Left forelimb (tissue), 1 donor: ENCODE data around the gene TECR.
"Not testable (repeated sequence)": the region's sequence is repeated elsewhere in the genome, so short reads cannot be mapped to it uniquely, and the experiment has no call there.

ENCODE experiments used
- DNase-seq: peaks from one replicate; pipeline ENCODE4 v3.0.0-alpha.2; 2018; ENCODE audit warnings: low spot score

TECR gene

DNA sequence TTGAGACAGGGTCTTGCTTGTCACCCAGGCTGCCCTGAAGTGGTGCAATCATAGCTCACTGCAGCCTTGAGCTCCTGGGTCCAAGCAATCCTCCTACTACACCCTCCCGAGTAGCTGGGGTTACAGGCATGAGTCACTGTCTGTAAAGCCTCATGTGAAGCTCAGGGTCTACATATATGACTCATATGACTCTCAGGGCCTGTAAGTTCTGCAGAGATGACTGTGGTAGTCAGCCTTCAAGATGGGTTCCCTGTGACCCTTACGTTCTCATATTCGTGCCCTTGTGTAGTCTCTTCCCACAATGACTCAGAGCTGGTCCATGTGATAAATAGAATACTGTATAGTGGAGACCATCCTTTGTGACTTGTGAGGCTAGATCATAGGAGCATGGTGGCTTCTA is 55.8 kb downstream of the TECR start:
- DNase-seq, result not testable (repeated sequence)

DNA sequence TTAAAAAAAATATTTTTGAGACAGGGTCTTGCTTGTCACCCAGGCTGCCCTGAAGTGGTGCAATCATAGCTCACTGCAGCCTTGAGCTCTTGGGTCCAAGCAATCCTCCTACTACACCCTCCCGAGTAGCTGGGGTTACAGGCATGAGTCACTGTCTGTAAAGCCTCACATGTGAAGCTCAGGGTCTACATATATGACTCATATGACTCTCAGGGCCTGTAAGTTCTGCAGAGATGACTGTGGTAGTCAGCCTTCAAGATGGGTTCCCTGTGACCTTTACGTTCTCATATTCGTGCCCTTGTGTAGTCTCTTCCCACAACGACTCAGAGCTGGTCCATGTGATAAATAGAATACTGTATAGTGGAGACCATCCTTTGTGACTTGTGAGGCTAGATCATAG is 60.0 kb downstream of the TECR start:
- DNase-seq, result not testable (repeated sequence)

DNA sequence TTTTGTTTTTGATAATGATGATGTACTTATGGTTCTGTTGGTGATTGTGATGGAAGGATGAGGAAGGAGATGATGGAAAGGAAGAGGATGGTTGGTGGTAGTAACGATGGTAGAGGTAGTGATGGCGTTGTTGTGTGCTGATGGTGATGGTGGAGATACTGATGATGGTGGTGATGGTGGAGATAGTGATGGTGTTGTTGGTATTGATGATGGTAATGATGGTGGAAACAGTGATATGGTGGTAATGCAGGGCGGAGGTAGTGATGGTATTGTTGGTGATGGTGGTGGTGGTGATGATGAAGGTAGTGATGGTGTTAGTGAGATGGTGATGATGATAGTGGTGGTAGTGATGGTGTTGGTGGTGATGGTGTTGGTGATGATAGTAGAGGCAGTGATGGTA is 66.2 kb downstream of the TECR start:
- DNase-seq, result no peak

DNA sequence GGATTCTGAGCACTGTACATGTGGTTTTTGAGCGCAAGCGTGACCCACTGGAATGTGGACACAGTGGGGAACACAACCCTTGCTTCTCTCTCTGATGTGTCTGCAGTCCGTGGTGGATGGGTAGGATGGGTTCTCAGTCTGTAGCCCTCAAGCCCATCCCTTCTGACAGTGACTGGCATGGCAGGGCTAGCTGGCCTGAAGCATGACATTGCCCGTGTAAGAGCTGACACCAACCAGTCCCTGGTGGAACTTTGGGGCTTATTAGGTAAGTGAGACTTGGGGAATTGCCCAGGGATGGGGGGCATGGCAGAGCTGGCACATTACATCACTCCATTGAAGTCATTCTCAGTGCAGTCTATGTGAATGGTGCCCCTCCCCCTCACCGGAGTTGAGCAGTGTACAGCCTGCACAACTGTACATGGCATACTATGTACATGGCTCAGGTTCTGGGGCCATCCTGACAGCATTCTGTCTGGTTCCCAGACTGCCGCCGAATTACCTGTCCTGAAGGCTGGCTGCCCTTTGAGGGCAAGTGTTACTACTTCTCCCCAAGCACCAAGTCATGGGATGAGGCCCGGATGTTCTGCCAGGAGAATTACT is 70.3 kb downstream of the TECR start:
- no peak for DNase-seq

DNA sequence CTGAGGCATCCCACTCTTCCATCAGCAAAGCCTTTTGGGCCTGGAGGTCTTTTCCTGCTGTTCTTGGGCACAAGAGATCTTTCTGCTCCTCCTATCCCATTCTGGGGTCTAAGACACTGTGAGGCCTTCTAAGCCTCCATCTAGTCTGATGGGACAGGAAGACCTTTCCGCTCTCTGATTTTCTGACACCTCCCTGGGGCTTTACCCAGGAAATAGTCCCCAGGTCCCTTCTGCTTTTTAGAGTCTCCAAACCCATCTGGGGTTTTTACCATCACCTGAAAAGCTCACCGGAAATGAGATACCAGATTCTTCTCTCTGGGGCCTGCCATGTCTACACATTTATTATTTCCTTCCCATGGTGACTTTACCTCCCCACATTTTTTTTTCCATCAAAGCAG is 74.6 kb downstream of the TECR start:
- DNase-seq, result no peak

DNA sequence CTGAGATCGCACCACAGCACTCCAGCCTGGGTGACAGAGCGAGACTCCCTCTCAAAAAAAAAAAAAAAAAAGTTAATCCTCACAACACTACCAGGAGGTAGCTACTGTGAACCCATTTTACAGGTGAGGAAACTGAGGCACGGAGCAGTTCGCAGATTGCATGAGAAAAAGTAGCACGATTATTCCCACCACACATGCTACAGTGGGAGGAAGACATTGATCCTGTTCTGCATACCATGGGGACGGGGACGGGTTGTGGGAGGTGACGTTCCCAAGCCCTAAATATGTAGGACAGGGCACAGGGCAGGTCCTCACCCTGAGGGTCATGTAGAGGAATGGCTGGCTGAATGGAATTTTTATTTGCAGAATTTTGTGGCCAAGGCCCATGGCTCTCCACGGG is 77.2 kb downstream of the TECR start:
- DNase-seq, result no peak

DNA sequence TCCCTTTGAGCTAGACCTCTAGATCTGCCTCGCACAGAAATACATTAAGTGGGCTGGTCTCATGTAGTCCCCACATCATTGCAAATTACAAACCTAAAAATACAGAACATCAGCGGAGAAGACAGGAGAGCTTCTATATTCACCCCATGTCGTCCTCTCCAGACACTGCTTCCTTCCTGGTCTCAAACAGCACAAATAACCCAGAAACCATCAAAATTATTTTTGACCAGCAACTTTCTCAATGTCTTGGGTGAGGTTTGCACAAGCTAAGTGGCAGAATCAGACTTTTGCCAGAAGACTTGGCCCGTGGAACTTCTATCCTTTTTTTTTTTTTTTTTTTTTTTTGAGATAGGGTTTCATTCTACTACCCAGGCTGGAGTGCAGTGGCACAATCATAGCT is 81.7 kb downstream of the TECR start:
- no peak for DNase-seq

DNA sequence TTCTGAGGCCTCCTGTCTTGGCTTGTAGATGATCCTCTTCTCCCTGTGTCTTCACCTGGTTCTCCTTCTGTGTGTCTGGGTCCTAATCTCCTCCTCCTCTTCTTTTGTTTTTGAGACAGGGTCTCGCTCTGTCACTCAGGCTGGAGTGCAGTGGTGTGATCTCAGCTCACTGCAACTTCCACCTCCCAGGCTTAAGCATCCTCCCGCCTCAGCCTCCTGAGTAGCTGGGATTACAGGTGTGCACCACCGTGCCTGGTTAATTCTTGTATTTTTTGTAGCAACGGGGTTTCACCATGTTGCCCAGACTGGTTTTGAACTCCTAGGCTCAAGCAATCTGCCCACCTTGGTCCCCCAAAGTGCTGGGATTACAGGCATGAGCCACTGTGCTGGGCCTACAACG is 82.8 kb downstream of the TECR start:
- DNase-seq, result not testable (repeated sequence)

DNA sequence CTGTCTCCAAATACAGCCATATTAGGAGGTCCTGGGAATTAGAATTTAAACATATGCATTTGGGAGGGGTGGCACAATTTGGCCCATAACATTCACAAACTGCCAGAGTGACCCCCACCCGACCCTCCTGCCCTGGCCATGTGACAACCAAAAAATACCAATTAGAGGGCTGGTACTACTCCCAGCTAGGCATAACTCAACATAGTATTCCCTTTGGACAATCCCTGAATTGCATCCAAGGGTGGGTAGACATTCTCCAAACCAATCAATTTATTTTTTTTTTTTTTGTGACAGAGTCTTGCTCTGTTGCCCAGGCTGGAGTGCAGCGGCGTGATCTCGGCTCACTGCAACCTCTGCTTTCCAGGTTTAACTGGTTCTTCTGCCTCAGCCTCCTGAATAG is 83.3 kb downstream of the TECR start:
- DNase-seq, result no peak

DNA sequence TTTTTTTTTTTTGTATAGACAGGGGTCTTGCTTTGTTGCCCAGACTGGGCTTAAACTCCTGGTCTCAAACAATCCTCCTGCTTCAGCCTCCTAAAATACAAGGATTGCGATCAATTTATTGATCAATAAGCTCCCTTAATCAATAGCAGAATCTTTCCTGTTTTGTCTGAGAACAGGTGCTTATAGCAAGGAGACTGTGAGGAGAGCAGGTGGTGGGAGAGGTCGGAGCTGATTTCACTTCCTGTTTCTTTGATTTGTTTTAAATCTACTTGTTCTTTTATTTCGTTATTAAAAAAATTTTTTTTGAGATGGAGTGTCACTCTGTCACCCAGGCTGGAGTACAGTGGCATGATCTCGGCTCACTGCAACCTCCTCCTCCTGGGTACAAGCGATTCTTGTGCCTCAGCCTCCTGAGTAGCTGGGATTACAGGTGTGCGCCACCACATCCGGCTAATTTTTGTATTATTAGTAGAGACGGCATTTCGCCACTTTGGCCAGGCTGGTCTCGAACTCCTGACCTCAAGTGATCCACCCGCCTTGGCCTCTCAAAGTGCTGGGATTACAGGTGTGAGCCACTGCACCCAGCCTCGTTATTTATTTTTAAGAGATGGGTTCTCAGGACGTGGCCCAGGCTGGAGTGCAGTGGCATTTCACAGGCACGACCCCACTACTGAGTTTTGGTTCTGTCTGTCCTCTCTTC is 84.2 kb downstream of the TECR start:
- DNase-seq, result not testable (repeated sequence)

DNA sequence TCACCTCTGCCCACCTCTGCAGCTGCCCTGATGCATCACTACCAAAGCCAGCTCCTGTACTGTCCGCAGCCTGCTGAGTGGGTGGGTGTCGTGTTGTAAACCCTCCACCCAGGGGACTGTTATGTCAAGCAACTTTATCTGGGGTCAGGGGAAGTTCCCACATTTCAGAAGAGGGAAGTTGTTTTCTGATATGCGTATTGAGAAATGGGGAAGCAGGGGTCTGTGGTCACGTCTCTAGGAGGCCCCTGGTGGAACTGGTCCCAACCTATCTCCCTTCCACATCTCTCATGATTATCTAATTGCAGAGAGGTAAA is 84.7 kb downstream of the TECR start:
- no peak for DNase-seq
